ENCODE measurements around the gene SENP6. TPM values are rescaled to one million over a fixed set of nuclear protein-coding genes. Genes with fewer than 3 reads are reported as not detected.

SENP6 gene
- total RNA-seq, 1 donor from 2014 or later, result 202 TPM

- TF ChIP-seq EZH2 (IDR thresholded peaks at IDR 0.05) (no peak), CTCF (IDR thresholded peaks at IDR 0.05) (no peak), EZH2phosphoT487 (IDR thresholded peaks at IDR 0.05) (no peak)
- H3K9ac ChIP-seq, result no peak overlapping the region
- Mint-ChIP-seq H3K9me3 (peaks cover 42% of the 10 kb centered on the region), H3K4me1 (peaks cover 4% of the 10 kb centered on the region), H3K27me3 (ENCODE audit: insufficient read depth, low read depth) (no peaks in the 10 kb centered on the region), H3K36me3 (peaks cover 59% of the 10 kb centered on the region), H3K27ac (peak overlapping the region; percentile 13), H3K4me3 (no peak overlapping the region)
- no peaks in the 10 kb centered on the region for H3K36me3 ChIP-seq
- H3K79me2 ChIP-seq (ENCODE audit: low read depth), result peaks cover 100% of the 10 kb centered on the region
- peaks cover 70% of the 10 kb centered on the region for H4K20me1 ChIP-seq (ENCODE audit: low read depth)
- H3K4me3 ChIP-seq, result no peak overlapping the region
- no peaks in the 10 kb centered on the region for H3K27me3 ChIP-seq
- H3K4me1 ChIP-seq, result peaks cover 18% of the 10 kb centered on the region
- DNase-seq (ENCODE audit: low spot score), result no peak
- no peaks in the 10 kb centered on the region for H3F3A ChIP-seq (ENCODE audit: low read depth)
- H3K4me2 ChIP-seq, result no peak overlapping the region
- no peaks in the 10 kb centered on the region for H3K9me3 ChIP-seq (ENCODE audit: low read depth)
- no peak overlapping the region for H2AFZ ChIP-seq (replicated peaks)
- peak overlapping the region; percentile 27 for H3K27ac ChIP-seq
Measured at GRCh38 chr6:75608956-75609533, 7.4 kb downstream of the SENP6 start.

- H3K27ac ChIP-seq, result peak overlapping the region; percentile 27
- H3K27ac Mint-ChIP-seq, result no peak overlapping the region
- H3K4me2 ChIP-seq, result no peak overlapping the region
- no peaks in the 10 kb centered on the region for H3F3A ChIP-seq (ENCODE audit: low read depth)
- H3K27me3 ChIP-seq, result no peaks in the 10 kb centered on the region
- TF ChIP-seq EZH2phosphoT487 (IDR thresholded peaks at IDR 0.05), result no peak
- no peak for TF ChIP-seq EZH2 (IDR thresholded peaks at IDR 0.05)
- no peak for TF ChIP-seq CTCF (IDR thresholded peaks at IDR 0.05)
- no peak overlapping the region for H2AFZ ChIP-seq (replicated peaks)
- H3K9me3 ChIP-seq (ENCODE audit: low read depth), result no peaks in the 10 kb centered on the region
- H3K27me3 Mint-ChIP-seq (ENCODE audit: insufficient read depth, low read depth), result no peaks in the 10 kb centered on the region
- H3K4me1 Mint-ChIP-seq, result peaks cover 2% of the 10 kb centered on the region
- H3K9ac ChIP-seq, result no peak overlapping the region
- no peak overlapping the region for H3K4me3 ChIP-seq
- H4K20me1 ChIP-seq (ENCODE audit: low read depth), result peaks cover 70% of the 10 kb centered on the region
- no peak overlapping the region for H3K4me3 Mint-ChIP-seq
- peaks cover 46% of the 10 kb centered on the region for H3K9me3 Mint-ChIP-seq
- no peak for DNase-seq (ENCODE audit: low spot score)
- H3K79me2 ChIP-seq (ENCODE audit: low read depth), result peaks cover 100% of the 10 kb centered on the region
- H3K36me3 ChIP-seq, result no peaks in the 10 kb centered on the region
- H3K36me3 Mint-ChIP-seq, result peaks cover 57% of the 10 kb centered on the region
- H3K4me1 ChIP-seq, result peaks cover 18% of the 10 kb centered on the region
Measured at GRCh38 chr6:75609639-75610590, 8.2 kb downstream of the SENP6 start.

GRCh38 chr6:75611011-75611701 is 9.5 kb downstream of the SENP6 start:
- Mint-ChIP-seq H3K27ac (no peak overlapping the region), H3K9me3 (peaks cover 48% of the 10 kb centered on the region), H3K27me3 (ENCODE audit: insufficient read depth, low read depth) (no peaks in the 10 kb centered on the region), H3K4me3 (no peak overlapping the region), H3K4me1 (peaks cover 2% of the 10 kb centered on the region), H3K36me3 (peaks cover 56% of the 10 kb centered on the region)
- Histone ChIP-seq H3K79me2 (ENCODE audit: low read depth) (peaks cover 100% of the 10 kb centered on the region), H3K4me1 (peaks cover 18% of the 10 kb centered on the region), H3K4me2 (no peak overlapping the region), H3K9me3 (ENCODE audit: low read depth) (no peaks in the 10 kb centered on the region), H3K4me3 (no peak overlapping the region), H4K20me1 (ENCODE audit: low read depth) (peaks cover 64% of the 10 kb centered on the region), H3K27ac (peak overlapping the region; percentile 33), H3K27me3 (no peaks in the 10 kb centered on the region), H3F3A (ENCODE audit: low read depth) (no peaks in the 10 kb centered on the region), H2AFZ (replicated peaks) (no peak overlapping the region), H3K36me3 (no peaks in the 10 kb centered on the region), H3K9ac (no peak overlapping the region)
- TF ChIP-seq CTCF (IDR thresholded peaks at IDR 0.05) (no peak), EZH2phosphoT487 (IDR thresholded peaks at IDR 0.05) (no peak), EZH2 (IDR thresholded peaks at IDR 0.05) (no peak)
- no peak for DNase-seq (ENCODE audit: low spot score)
